ENCODE data around the gene JMJD1C. TPM values are rescaled to one million over a fixed set of nuclear protein-coding genes. Genes with fewer than 3 reads are reported as not detected.
A peak's percentile ranks its signal among the peaks of the same experiment; 100 is the strongest.

Gene JMJD1C
- total RNA-seq, 4 donors from 2014 or later: 127 to 330 (median 208) TPM

GRCh38 chr10:63431962-63432797 lies 33.6 kb downstream of the JMJD1C start:
- intact Hi-C loops (cut with DNase I; ENCODE audit: low total_unique reads): no loop called here
- TF ChIP-seq POLR2A (IDR thresholded peaks at IDR 0.05) (no peak), CTCF (IDR thresholded peaks at IDR 0.05) (no peak)
- no peaks in the 10 kb centered on the region for H3K9me3 ChIP-seq
- no peaks in the 10 kb centered on the region for H3K36me3 ChIP-seq
- no peak for DNase-seq
- H3K27me3 ChIP-seq: no peaks in the 10 kb centered on the region
- H3K27ac ChIP-seq: peak overlapping the region in 1 of 2 donors; percentile 27
- H3K4me1 ChIP-seq: peaks cover 8% of the 10 kb centered on the region in 2 donors
- H3K4me3 ChIP-seq: no peak overlapping the region

GRCh38 chr10:63430999-63431356 lies 34.8 kb downstream of the JMJD1C start:
- Histone ChIP-seq H3K27ac (peak overlapping the region; percentile 58 to 59), H3K4me1 (peaks cover 8% of the 10 kb centered on the region in 2 donors), H3K27me3 (no peaks in the 10 kb centered on the region), H3K36me3 (no peaks in the 10 kb centered on the region), H3K4me3 (no peak overlapping the region), H3K9me3 (no peaks in the 10 kb centered on the region)
- no peak for DNase-seq
- intact Hi-C loops (cut with DNase I; ENCODE audit: low total_unique reads): no loop called here
- TF ChIP-seq POLR2A (IDR thresholded peaks at IDR 0.05): no peak
- no peak for TF ChIP-seq CTCF (IDR thresholded peaks at IDR 0.05)

- H3K4me3 ChIP-seq: no peak overlapping the region
- no peak for DNase-seq
- TF ChIP-seq CTCF (IDR thresholded peaks at IDR 0.05) (no peak), POLR2A (IDR thresholded peaks at IDR 0.05) (no peak)
- H3K4me1 ChIP-seq: peaks cover 8% of the 10 kb centered on the region in 2 donors
- H3K27ac ChIP-seq: peak overlapping the region; percentile 58 to 59
- H3K27me3 ChIP-seq: no peaks in the 10 kb centered on the region
- H3K9me3 ChIP-seq: no peaks in the 10 kb centered on the region
- intact Hi-C loops (cut with DNase I; ENCODE audit: low total_unique reads): no loop called here
- no peaks in the 10 kb centered on the region for H3K36me3 ChIP-seq
These were observed 35.4 kb downstream of the JMJD1C start for GRCh38 chr10:63430091-63430998.

GRCh38 chr10:63429281-63429680 lies 36.5 kb downstream of the JMJD1C start:
- no peak for DNase-seq
- peaks cover 5 to 8% of the 10 kb centered on the region in 2 donors for H3K4me1 ChIP-seq
- peak overlapping the region; percentile 47 to 59 for H3K27ac ChIP-seq
- TF ChIP-seq POLR2A (IDR thresholded peaks at IDR 0.05) (no peak), CTCF (IDR thresholded peaks at IDR 0.05) (no peak)
- no peaks in the 10 kb centered on the region for H3K36me3 ChIP-seq
- H3K9me3 ChIP-seq: no peaks in the 10 kb centered on the region
- no peaks in the 10 kb centered on the region for H3K27me3 ChIP-seq
- H3K4me3 ChIP-seq: no peak overlapping the region
- intact Hi-C loops (cut with DNase I; ENCODE audit: low total_unique reads): no loop called here

- no peak for TF ChIP-seq POLR2A (IDR thresholded peaks at IDR 0.05)
- no peak for TF ChIP-seq CTCF (IDR thresholded peaks at IDR 0.05)
- Histone ChIP-seq H3K36me3 (no peaks in the 10 kb centered on the region), H3K27me3 (no peaks in the 10 kb centered on the region), H3K9me3 (no peaks in the 10 kb centered on the region), H3K27ac (no peak overlapping the region), H3K4me3 (no peak overlapping the region), H3K4me1 (peaks cover 1 to 8% of the 10 kb centered on the region in 2 donors)
- intact Hi-C loops (cut with DNase I; ENCODE audit: low total_unique reads): no loop called here
- no peak for DNase-seq
These were observed 38.8 kb downstream of the JMJD1C start for GRCh38 chr10:63427013-63427412.
